NT2/D1 (cell line): ENCODE data around the gene WFDC11.

Experiments used
- SUZ12 ChIP-seq: IDR thresholded peaks from 2 replicates; pipeline ENCODE4 v1.6.1; 2011; ENCODE audit not compliant: insufficient read length, insufficient read depth; ENCODE audit errors: extremely low read depth
- YY1 ChIP-seq: IDR thresholded peaks from 2 replicates; pipeline ENCODE4 v1.6.1; 2011; ENCODE audit not compliant: insufficient read length, insufficient read depth
- ZNF274 ChIP-seq: IDR thresholded peaks from 2 replicates; pipeline ENCODE4 v1.6.1; 2011; ENCODE audit warnings: mild to moderate bottlenecking, low read depth, low read length

GRCh38 chr20:45695496-45695895, 25.5 kb upstream of the WFDC11 start:
- TF ChIP-seq ZNF274 (no peak), YY1 (no peak), SUZ12 (no peak)
